ENCODE data around the gene FHL1. TPM values are rescaled to one million over a fixed set of nuclear protein-coding genes. Genes with fewer than 3 reads are reported as not detected.
A peak's percentile ranks its signal among the peaks of the same experiment; 100 is the strongest.

FHL1 gene
- total RNA-seq, 2 experiments from 2014 or later: 19.3 to 19.8 TPM

DNA sequence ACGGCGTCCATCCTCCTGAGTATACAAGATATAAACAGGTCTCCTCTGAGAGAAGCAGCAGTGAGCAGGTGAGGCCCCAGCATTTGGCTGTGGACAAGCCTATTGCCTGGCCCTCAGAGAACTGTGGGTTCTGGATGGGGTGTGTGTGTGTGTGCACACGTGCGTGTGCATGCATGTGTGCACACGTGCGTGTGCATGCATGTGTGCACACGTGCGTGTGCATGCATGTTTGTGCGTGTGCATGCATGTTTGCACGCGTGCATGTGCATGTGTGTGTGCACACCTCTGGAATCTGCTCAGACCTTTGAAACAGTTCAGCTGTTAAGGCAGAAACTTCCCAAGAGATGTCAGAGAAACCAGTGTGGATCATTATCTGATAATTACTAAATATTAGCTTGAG lies 22.2 kb upstream of the FHL1 start:
- ATAC-seq: no peak
- CTCF ChIA-PET: no interaction called here
- H3K4me1 Mint-ChIP-seq: peaks cover 8% of the 10 kb centered on the region
- no peak overlapping the region for H3K27ac Mint-ChIP-seq
- H3K4me3 Mint-ChIP-seq: no peak overlapping the region
- POLR2A ChIA-PET: no interaction called here
- intact Hi-C loops (cut with DNase I, micrococcal nuclease): no loop called here
- peaks cover 1% of the 10 kb centered on the region for H3K36me3 Mint-ChIP-seq (ENCODE audit: low read depth)
- DNase-seq: no peak
- H3K9me3 Mint-ChIP-seq (ENCODE audit: low read depth): no peaks in the 10 kb centered on the region
- no peaks in the 10 kb centered on the region for H3K27me3 Mint-ChIP-seq

- ATAC-seq (no peak), DNase-seq (no peak)
- Mint-ChIP-seq H3K36me3 (ENCODE audit: low read depth) (peaks cover 1% of the 10 kb centered on the region), H3K4me3 (no peak overlapping the region), H3K9me3 (ENCODE audit: low read depth) (no peaks in the 10 kb centered on the region), H3K4me1 (peaks cover 11% of the 10 kb centered on the region), H3K27ac (no peak overlapping the region), H3K27me3 (no peaks in the 10 kb centered on the region)
- intact Hi-C loops (cut with DNase I, micrococcal nuclease): no loop called here
- ChIA-PET POLR2A (no interaction called here), CTCF (no interaction called here)
Observed at GRCh38 chrX:136126371-136126770, 21.0 kb upstream of the FHL1 start.

- Mint-ChIP-seq H3K4me1 (peaks cover 12% of the 10 kb centered on the region), H3K27me3 (no peaks in the 10 kb centered on the region), H3K36me3 (ENCODE audit: low read depth) (peaks cover 1% of the 10 kb centered on the region), H3K9me3 (ENCODE audit: low read depth) (no peaks in the 10 kb centered on the region), H3K27ac (no peak overlapping the region), H3K4me3 (no peak overlapping the region)
- intact Hi-C loops (cut with DNase I, micrococcal nuclease): no loop called here
- ChIA-PET CTCF (no interaction called here), POLR2A (no interaction called here)
- ATAC-seq: no peak
- DNase-seq: no peak
Observed at GRCh38 chrX:136126872-136127406, 20.4 kb upstream of the FHL1 start.

DNA sequence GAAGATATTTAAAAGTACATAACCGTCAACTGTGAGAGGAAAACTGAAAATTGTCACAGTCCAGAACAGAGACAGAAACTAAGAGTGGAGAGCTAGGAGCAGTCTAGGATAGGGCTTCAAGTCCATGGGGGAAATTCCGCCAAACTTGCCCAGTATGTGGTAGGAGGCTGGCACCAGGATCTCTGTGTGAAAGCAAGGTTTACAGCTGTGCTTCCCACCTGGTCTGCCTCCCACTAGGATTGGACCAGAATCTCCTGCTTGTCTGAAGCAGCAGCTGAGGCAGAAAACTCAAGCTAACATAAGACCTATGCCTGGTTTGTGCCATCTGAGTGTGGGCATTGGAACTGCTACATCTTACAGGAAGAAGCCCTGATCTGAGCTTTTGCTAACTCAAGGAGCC lies 18.6 kb upstream of the FHL1 start:
- DNase-seq (no peak), ATAC-seq (no peak)
- H3K4me1 Mint-ChIP-seq: peaks cover 12% of the 10 kb centered on the region
- H3K27me3 Mint-ChIP-seq: no peaks in the 10 kb centered on the region
- H3K36me3 Mint-ChIP-seq (ENCODE audit: low read depth): peaks cover 1% of the 10 kb centered on the region
- ChIA-PET CTCF (interaction anchor here (1.1 to 1.4 kb wide), 2 partner anchors 35 to 100 kb away, joined by 3 to 5 read pairs; no protein-coding TSS in a partner anchor), POLR2A (no interaction called here)
- intact Hi-C loops (cut with DNase I, micrococcal nuclease): no loop called here
- no peak overlapping the region for H3K27ac Mint-ChIP-seq
- H3K4me3 Mint-ChIP-seq: no peak overlapping the region
- no peaks in the 10 kb centered on the region for H3K9me3 Mint-ChIP-seq (ENCODE audit: low read depth)

DNA sequence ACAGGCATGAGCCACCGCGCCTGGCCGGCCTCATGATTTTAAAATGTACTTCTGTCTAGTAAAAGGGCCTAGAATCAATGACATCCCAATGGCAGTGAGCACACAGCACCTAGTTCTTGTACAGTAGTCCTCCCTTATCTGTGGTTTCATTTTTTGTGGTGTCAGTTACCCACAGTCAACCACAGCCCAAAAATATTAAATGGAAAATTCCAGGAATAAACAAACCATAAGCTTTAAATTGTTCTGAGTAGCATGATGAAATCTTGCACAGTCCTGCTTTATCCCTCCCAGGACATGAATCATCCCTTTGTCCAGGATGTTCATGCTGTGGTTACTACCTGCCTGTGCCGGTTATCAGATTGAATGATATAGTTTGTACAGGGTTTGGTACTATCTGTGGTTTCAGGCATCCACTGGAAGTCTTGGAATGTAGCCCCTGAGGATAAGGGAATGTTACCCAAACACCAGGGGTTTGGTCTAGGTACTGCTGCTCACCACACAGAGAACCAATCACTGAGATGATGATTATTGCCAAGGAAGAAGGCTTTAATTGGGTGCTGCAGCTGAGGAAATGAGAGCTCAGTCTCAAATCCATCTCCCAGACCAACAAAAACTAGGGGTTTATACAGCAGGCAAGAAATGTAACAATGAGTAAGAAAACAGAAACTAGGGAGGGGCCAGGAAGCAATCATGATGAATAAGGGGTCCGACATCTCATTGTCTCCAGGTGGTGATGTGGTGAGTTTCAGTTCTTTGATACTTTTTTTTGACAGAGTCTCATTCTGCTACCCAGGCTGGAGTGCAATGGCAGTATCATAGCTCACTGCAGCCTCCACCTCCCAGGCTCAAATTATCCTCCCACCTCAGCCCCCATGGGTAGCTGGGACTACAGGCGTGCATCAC lies 16.2 kb upstream of the FHL1 start:
- no peaks in the 10 kb centered on the region for H3K9me3 Mint-ChIP-seq (ENCODE audit: low read depth)
- peak; percentile 27 for DNase-seq
- intact Hi-C loops (cut with DNase I, micrococcal nuclease): loop anchor here in 1 of 2 experiments (2.0 kb wide), 1 partner anchor 16 kb away; the partner anchor contains the start of gene FHL1
- no peak overlapping the region for H3K4me3 Mint-ChIP-seq
- ChIA-PET CTCF (interaction anchor here (1.4 kb wide), 1 partner anchor 103 kb away, joined by 4 read pairs; no protein-coding TSS in a partner anchor), POLR2A (no interaction called here)
- H3K4me1 Mint-ChIP-seq: peaks cover 12% of the 10 kb centered on the region
- peaks cover 1% of the 10 kb centered on the region for H3K36me3 Mint-ChIP-seq (ENCODE audit: low read depth)
- H3K27me3 Mint-ChIP-seq: no peaks in the 10 kb centered on the region
- H3K27ac Mint-ChIP-seq: peak overlapping the region; percentile 63
- ATAC-seq: peak; percentile 90

DNA sequence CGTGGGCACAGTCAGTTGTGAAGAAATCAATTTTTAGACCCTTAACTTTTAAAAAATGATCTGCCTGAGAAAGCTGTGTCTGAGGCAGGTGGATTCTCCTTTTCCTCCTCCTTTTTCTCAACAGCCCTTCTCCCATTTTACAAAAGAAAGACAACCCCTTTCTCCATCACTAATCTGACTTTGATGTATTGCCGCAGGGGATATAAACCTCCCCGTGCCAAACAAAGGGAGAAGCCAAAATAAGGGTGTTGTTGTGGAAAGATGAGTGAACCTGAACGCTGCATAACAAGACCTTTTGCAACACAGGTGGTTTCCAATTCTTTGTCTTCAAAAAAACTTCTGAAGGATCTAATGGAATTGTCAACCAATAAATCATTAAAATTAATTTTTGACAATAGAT lies 8.4 kb upstream of the FHL1 start:
- peaks cover 2% of the 10 kb centered on the region for H3K9me3 Mint-ChIP-seq (ENCODE audit: low read depth)
- no peaks in the 10 kb centered on the region for H3K36me3 Mint-ChIP-seq (ENCODE audit: low read depth)
- no peak for DNase-seq
- H3K4me1 Mint-ChIP-seq: peaks cover 6% of the 10 kb centered on the region
- intact Hi-C loops (cut with DNase I, micrococcal nuclease): no loop called here
- H3K4me3 Mint-ChIP-seq: no peak overlapping the region
- POLR2A ChIA-PET: no interaction called here
- CTCF ChIA-PET: no interaction called here
- H3K27me3 Mint-ChIP-seq: no peaks in the 10 kb centered on the region
- ATAC-seq: no peak
- no peak overlapping the region for H3K27ac Mint-ChIP-seq

GRCh38 chrX:136141569-136141968 lies 5.8 kb upstream of the FHL1 start:
- Mint-ChIP-seq H3K4me3 (no peak overlapping the region), H3K4me1 (peaks cover 24% of the 10 kb centered on the region), H3K27ac (no peak overlapping the region), H3K36me3 (ENCODE audit: low read depth) (no peaks in the 10 kb centered on the region), H3K9me3 (ENCODE audit: low read depth) (peaks cover 4% of the 10 kb centered on the region), H3K27me3 (no peaks in the 10 kb centered on the region)
- no peak for ATAC-seq
- intact Hi-C loops (cut with DNase I, micrococcal nuclease): loop anchor here in 1 of 2 experiments (10.0 kb wide), 1 partner anchor 617 kb away; the partner anchor contains the start of gene INTS6L
- POLR2A ChIA-PET: no interaction called here
- DNase-seq: no peak
- CTCF ChIA-PET: interaction anchor here (1.3 kb wide), 1 partner anchor 21 kb away, joined by 4 read pairs; no protein-coding TSS in a partner anchor

- Mint-ChIP-seq H3K4me3 (no peak overlapping the region), H3K27me3 (no peaks in the 10 kb centered on the region), H3K27ac (no peak overlapping the region), H3K36me3 (ENCODE audit: low read depth) (no peaks in the 10 kb centered on the region), H3K4me1 (peaks cover 24% of the 10 kb centered on the region), H3K9me3 (ENCODE audit: low read depth) (peaks cover 4% of the 10 kb centered on the region)
- DNase-seq (no peak), ATAC-seq (no peak)
- CTCF ChIA-PET: no interaction called here
- POLR2A ChIA-PET: no interaction called here
- intact Hi-C loops (cut with DNase I, micrococcal nuclease): loop anchor here in 1 of 2 experiments (10.0 kb wide), 1 partner anchor 618 kb away; the partner anchor contains the start of gene INTS6L
Observed at GRCh38 chrX:136142592-136142991, 4.7 kb upstream of the FHL1 start.

DNA sequence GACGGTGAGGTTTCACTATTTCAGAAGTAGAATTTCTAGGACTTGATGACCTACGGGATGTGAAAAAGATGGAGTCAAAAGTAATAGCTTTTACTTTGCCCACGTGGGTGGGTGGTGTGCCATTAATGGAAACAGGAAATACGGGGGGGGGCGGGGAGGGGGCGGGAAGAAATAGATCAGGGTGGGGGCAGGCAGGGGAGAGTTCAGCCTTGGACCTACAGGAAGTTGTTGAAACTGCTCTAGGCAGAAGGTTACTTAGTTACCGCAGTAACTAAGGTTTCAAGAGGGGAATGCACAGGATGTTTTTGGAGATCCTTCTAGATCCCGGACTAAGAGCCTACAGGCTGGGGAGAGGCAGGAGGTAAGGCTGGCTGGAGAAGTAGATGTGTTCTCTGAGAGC lies 3.6 kb upstream of the FHL1 start:
- Mint-ChIP-seq H3K9me3 (ENCODE audit: low read depth) (peaks cover 4% of the 10 kb centered on the region), H3K4me3 (peak overlapping the region; percentile 39), H3K27me3 (no peaks in the 10 kb centered on the region), H3K36me3 (ENCODE audit: low read depth) (no peaks in the 10 kb centered on the region), H3K4me1 (peaks cover 29% of the 10 kb centered on the region), H3K27ac (peak overlapping the region; percentile 74)
- ChIA-PET POLR2A (no interaction called here), CTCF (no interaction called here)
- ATAC-seq: no peak
- intact Hi-C loops (cut with DNase I, micrococcal nuclease): loop anchor here in 1 of 2 experiments (2.0 to 10.0 kb wide), 2 partner anchors 57 to 619 kb away; partner anchors contain the start of gene INTS6L
- no peak for DNase-seq

GRCh38 chrX:136146614-136147314 lies 569 bp upstream of the FHL1 start:
- H3K4me1 Mint-ChIP-seq: peaks cover 32% of the 10 kb centered on the region
- ATAC-seq: peak; percentile 56
- H3K36me3 Mint-ChIP-seq (ENCODE audit: low read depth): no peaks in the 10 kb centered on the region
- H3K27me3 Mint-ChIP-seq: no peaks in the 10 kb centered on the region
- H3K27ac Mint-ChIP-seq: peak overlapping the region; percentile 74
- peak overlapping the region; percentile 80 for H3K4me3 Mint-ChIP-seq
- DNase-seq: peak; percentile 51
- ChIA-PET CTCF (no interaction called here), POLR2A (no interaction called here)
- H3K9me3 Mint-ChIP-seq (ENCODE audit: low read depth): peaks cover 4% of the 10 kb centered on the region
- intact Hi-C loops (cut with DNase I, micrococcal nuclease): loop anchor here (1.0 to 10.0 kb wide), 5 partner anchors 16 to 622 kb away; partner anchors contain the start of genes HTATSF1 (in 1 of the 2), INTS6L (in 1 of the 2), MAP7D3 (in 1 of the 2) and SLC9A6 (in 1 of the 2)

DNA sequence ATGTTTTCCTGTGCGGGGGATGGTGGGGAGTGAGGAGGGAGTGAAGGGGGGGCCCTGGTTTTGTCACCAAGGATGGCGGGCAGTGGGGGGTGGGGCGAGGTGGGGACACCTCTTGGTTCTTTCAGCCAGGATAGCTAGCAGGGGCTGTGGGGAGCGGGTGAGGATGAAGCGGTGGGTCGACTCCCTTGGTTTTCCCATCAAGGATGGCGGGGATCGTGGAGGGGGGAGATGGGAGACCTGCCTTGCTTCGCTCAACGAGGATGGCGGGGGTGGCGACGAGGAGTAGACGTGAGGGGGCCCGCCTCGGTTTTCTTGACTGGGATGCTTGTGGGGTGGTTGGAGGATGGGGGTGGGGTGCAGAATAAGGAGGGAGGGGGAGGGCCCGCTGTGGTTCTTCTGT lies 643 bp downstream of the FHL1 start:
- POLR2A ChIA-PET: no interaction called here
- intact Hi-C loops (cut with DNase I, micrococcal nuclease): loop anchor here (1.0 to 10.0 kb wide), 5 partner anchors 17 to 623 kb away; partner anchors contain the start of genes HTATSF1 (in 1 of the 2), INTS6L (in 1 of the 2), MAP7D3 (in 1 of the 2) and SLC9A6 (in 1 of the 2)
- Mint-ChIP-seq H3K4me3 (peak overlapping the region; percentile 52), H3K27ac (no peak overlapping the region), H3K4me1 (peaks cover 31% of the 10 kb centered on the region), H3K9me3 (ENCODE audit: low read depth) (peaks cover 4% of the 10 kb centered on the region), H3K27me3 (no peaks in the 10 kb centered on the region), H3K36me3 (ENCODE audit: low read depth) (no peaks in the 10 kb centered on the region)
- CTCF ChIA-PET: no interaction called here
- ATAC-seq (no peak), DNase-seq (peak; percentile 22)

Measured in activated CD4-positive, alpha-beta T cell treated with anti-CD3 and anti-CD28 coated beads for 36 hours (primary cell).